Measurements from ENCODE around the gene TMEM175.
"Not testable (repeated sequence)": the region's sequence is repeated elsewhere in the genome, so short reads cannot be mapped to it uniquely, and the experiment has no call there.

The TMEM175 gene

DNA sequence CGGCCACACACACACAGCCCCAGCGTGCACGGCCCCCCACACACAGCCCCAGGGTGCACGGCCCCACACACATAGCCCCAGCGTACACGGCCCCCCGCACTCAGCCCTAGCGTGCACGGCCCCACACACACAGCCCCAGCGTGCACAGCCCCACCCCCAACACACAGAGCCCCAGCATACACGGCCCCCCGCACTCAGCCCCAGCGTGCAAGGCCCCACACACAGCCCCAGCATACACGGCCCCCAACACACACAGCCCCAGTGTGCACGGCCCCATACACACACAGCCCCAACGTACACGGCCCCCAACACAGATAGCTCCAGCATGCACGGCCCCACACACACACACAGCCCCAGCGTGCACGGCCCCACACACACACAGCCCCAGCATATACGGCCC is 17.7 kb upstream of the TMEM175 start:
- no peak overlapping the region for H3K4me3 ChIP-seq (replicated peaks; ENCODE audit: low read depth, low read length)
- DNase-seq (ENCODE audit: extremely low read depth, insufficient read length): no peak
- TF ChIP-seq, protein P1, sequence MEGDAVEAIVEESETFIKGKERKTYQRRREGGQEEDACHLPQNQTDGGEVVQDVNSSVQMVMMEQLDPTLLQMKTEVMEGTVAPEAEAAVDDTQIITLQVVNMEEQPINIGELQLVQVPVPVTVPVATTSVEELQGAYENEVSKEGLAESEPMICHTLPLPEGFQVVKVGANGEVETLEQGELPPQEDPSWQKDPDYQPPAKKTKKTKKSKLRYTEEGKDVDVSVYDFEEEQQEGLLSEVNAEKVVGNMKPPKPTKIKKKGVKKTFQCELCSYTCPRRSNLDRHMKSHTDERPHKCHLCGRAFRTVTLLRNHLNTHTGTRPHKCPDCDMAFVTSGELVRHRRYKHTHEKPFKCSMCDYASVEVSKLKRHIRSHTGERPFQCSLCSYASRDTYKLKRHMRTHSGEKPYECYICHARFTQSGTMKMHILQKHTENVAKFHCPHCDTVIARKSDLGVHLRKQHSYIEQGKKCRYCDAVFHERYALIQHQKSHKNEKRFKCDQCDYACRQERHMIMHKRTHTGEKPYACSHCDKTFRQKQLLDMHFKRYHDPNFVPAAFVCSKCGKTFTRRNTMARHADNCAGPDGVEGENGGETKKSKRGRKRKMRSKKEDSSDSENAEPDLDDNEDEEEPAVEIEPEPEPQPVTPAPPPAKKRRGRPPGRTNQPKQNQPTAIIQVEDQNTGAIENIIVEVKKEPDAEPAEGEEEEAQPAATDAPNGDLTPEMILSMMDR (IDR thresholded peaks at IDR 0.05; ENCODE audit: insufficient read depth, low read length, poor library complexity, severe bottlenecking): no peak
- H3K36me3 ChIP-seq (ENCODE audit: control insufficient read depth, insufficient read depth, low read length): peaks cover 26% of the 10 kb centered on the region
- no peaks in the 10 kb centered on the region for H3K27me3 ChIP-seq (replicated peaks; ENCODE audit: control insufficient read depth, insufficient read depth, low read length)

DNA sequence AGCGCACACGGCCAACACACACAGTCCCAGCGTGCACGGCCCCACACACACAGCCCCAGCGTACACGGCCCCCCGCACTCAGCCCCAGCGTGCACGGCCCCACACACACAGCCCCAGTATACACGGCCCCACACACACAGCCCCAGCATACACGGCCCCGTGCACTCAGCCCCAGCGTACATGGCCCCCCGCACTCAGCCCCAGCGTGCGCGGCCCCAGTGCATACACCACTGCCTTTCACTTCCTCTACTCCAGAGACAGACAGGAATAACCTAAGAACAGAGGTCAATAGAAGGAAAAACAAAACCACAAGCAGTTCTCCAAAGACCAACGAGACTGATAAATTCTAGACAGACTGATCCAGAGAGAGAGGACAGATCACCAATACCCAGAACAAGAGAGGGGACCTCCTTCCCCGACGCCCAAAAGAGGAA is 17.2 kb upstream of the TMEM175 start:
- no peaks in the 10 kb centered on the region for H3K27me3 ChIP-seq (replicated peaks; ENCODE audit: control insufficient read depth, insufficient read depth, low read length)
- no peak overlapping the region; the same call in 1 of the 2 replicates for H3K4me3 ChIP-seq (replicated peaks; ENCODE audit: low read depth, low read length)
- H3K36me3 ChIP-seq (ENCODE audit: control insufficient read depth, insufficient read depth, low read length): peaks cover 21% of the 10 kb centered on the region
- TF ChIP-seq, protein P1 (IDR thresholded peaks at IDR 0.05; ENCODE audit: insufficient read depth, low read length, poor library complexity, severe bottlenecking): no peak
- peak; percentile 26 for DNase-seq (ENCODE audit: extremely low read depth, insufficient read length)

DNA sequence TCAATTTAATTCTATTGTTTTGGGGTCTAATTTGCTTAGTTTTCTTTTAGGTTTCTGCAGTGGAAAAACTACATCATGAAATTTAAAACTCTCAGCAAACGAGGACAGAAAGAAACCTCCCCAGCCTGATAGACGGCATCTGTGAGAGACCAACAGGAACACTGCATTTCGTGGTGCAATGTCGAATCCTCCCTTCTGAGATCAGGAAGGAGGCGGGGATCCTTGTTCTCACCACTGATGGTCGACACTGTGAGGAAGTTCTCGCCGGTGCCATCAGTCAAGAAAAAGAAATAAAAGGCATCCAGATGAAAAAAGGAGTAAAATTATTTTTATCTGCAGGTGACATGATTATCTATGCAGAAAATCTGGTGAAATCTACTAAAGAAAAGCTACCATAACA is 16.7 kb upstream of the TMEM175 start:
- TF ChIP-seq, protein P1 (IDR thresholded peaks at IDR 0.05; ENCODE audit: insufficient read depth, low read length, poor library complexity, severe bottlenecking): no peak

DNA sequence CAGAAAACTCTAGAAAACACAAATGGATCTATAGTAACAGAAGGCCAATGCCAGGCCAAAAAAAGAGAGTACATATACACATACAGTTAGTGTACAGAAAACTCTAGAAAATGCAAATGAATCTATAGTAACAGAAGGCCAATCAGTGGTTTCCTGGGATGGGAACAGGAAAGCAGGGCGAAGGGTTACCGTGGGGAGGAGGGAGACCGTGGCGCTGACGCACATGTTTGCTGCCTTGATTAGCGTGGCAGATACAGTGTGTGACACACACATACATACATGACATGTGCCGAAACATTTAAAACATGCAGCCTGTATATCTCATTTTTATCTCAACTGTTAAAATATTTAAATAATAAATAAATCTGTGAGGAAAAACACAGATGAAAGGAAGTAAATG is 14.8 kb upstream of the TMEM175 start:
- H3K27me3 ChIP-seq (replicated peaks; ENCODE audit: control insufficient read depth, insufficient read depth, low read length): no peaks in the 10 kb centered on the region
- TF ChIP-seq, protein P1 (IDR thresholded peaks at IDR 0.05; ENCODE audit: insufficient read depth, low read length, poor library complexity, severe bottlenecking): no peak
- H3K36me3 ChIP-seq (ENCODE audit: control insufficient read depth, insufficient read depth, low read length): peaks cover 8% of the 10 kb centered on the region
- DNase-seq (ENCODE audit: extremely low read depth, insufficient read length): no peak
- no peak overlapping the region for H3K4me3 ChIP-seq (replicated peaks; ENCODE audit: low read depth, low read length)

More for the DNA sequence above, 16.7 kb upstream of the TMEM175 start:
- DNase-seq (ENCODE audit: extremely low read depth, insufficient read length): no peak
- Histone ChIP-seq H3K27me3 (replicated peaks; ENCODE audit: control insufficient read depth, insufficient read depth, low read length) (no peaks in the 10 kb centered on the region), H3K4me3 (replicated peaks; ENCODE audit: low read depth, low read length) (peak overlapping the region; percentile 10; the same call in 1 of the 2 replicates), H3K36me3 (ENCODE audit: control insufficient read depth, insufficient read depth, low read length) (peaks cover 18% of the 10 kb centered on the region)

DNA sequence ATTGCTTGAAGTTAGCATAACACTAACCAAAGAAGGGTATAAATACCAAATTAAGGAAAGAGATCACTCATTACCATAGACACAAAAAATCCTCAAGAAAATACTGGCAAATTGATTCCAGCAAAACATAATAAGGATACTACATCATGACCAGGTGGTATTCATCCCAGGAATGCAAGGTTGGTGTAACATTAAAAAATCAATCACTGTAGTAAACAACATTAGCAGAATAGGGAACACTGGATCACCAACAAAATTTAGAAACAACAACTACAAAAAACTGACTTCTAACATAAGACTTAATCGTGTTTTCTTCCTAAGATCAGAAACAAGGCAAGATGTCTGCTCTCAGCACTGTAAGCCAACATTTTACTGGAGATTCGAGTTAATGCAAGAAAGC is 14.3 kb upstream of the TMEM175 start:
- no peak overlapping the region for H3K4me3 ChIP-seq (replicated peaks; ENCODE audit: low read depth, low read length)
- H3K27me3 ChIP-seq (replicated peaks; ENCODE audit: control insufficient read depth, insufficient read depth, low read length): no peaks in the 10 kb centered on the region
- TF ChIP-seq, protein P1 (IDR thresholded peaks at IDR 0.05; ENCODE audit: insufficient read depth, low read length, poor library complexity, severe bottlenecking): no peak
- peaks cover 3% of the 10 kb centered on the region for H3K36me3 ChIP-seq (ENCODE audit: control insufficient read depth, insufficient read depth, low read length)
- no peak for DNase-seq (ENCODE audit: extremely low read depth, insufficient read length)

DNA sequence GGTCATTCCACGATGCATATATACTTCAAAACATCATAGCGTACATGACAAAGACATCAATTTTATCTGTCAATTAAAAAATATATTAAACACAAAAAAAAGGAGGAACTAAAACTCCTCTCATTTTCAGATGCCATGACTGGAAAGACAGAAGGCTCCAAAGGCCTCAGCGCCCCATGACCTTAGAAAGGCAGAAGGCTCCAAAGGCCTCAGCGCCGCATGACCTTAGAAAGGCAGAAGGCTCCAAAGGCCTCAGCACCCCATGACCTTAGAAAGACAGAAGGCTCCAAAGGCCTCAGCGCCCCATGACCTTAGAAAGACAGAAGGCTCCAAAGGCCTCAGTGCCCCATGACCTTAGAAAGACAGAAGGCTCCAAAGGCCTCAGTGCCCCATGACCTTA is 13.7 kb upstream of the TMEM175 start:
- H3K27me3 ChIP-seq (replicated peaks; ENCODE audit: control insufficient read depth, insufficient read depth, low read length); H3K36me3 ChIP-seq (ENCODE audit: control insufficient read depth, insufficient read depth, low read length); DNase-seq (ENCODE audit: extremely low read depth, insufficient read length); H3K4me3 ChIP-seq (replicated peaks; ENCODE audit: low read depth, low read length): not testable (repeated sequence)

DNA sequence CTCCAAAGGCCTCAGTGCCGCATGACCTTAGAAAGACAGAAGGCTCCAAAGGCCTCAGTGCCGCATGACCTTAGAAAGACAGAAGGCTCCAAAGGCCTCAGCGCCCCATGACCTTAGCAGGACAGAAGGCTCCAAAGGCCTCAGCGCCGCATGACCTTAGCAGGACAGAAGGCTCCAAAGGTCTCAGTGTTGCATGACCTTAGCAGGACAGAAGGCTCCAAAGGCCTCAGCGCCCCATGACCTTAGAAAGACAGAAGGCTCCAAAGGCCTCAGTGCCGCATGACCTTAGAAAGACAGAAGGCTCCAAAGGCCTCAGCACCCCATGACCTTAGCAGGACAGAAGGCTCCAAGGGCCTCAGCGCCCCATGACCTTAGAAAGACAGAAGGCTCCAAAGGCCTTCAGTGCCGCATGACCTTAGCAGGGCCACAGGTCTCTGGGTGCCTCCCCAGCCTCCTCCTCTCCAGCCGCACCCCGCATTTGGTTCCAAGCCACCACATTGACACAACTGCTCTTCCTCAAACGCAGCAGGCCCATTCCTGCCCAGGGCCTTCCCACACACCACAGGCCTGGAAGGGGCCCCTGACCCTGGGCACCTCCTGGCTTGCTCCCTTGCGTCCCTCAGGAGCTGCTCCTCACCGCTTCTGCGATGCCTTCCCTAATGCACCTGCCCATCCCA is 13.1 kb upstream of the TMEM175 start:
- not testable (repeated sequence) for H3K4me3 ChIP-seq (replicated peaks; ENCODE audit: low read depth, low read length); H3K27me3 ChIP-seq (replicated peaks; ENCODE audit: control insufficient read depth, insufficient read depth, low read length); DNase-seq (ENCODE audit: extremely low read depth, insufficient read length); H3K36me3 ChIP-seq (ENCODE audit: control insufficient read depth, insufficient read depth, low read length)

Measured in GM06990 (cell line).